SK-N-SH treated with all-trans-retinoic acid at 6 μM for 48 hours (cell line): ENCODE results near the gene TGM1.

Source experiments
- ARNTL ChIP-seq: fragments of 450-650 bp; formaldehyde crosslinking; IDR thresholded peaks from 2 replicates; pipeline ENCODE4 v1.5.0; 2020; ENCODE audit warnings: low read depth, mild to moderate bottlenecking, moderate library complexity, borderline replicate concordance
- ESRRG ChIP-seq: fragments of 250-450 bp; sonication (Bioruptor Pico); IDR thresholded peaks from 2 replicates; pipeline ENCODE4 v1.6.1; 2021; ENCODE audit warnings: mild to moderate bottlenecking
- TOX ChIP-seq: fragments of 250-450 bp; sonication (Bioruptor Pico); IDR thresholded peaks from 2 replicates; pipeline ENCODE4 v1.8.0; 2021; ENCODE audit warnings: mild to moderate bottlenecking, moderate library complexity, borderline replicate concordance

- TF ChIP-seq ARNTL, result no peak
- TF ChIP-seq TOX (CRISPR knock-in tag), result no peak
- TF ChIP-seq ESRRG (CRISPR knock-in tag), result no peak
Observed at GRCh38 chr14:24238527-24239037, 24.4 kb downstream of the TGM1 start.
